ENCODE data around the gene EXOC6. TPM values are rescaled to one million over a fixed set of nuclear protein-coding genes. Genes with fewer than 3 reads are reported as not detected.
"Not testable (repeated sequence)": the region's sequence is repeated elsewhere in the genome, so short reads cannot be mapped to it uniquely, and the experiment has no call there.

EXOC6 gene
- polyA plus RNA-seq, 4 donors: 6.7 to 17.5 (median 9.6) TPM

DNA sequence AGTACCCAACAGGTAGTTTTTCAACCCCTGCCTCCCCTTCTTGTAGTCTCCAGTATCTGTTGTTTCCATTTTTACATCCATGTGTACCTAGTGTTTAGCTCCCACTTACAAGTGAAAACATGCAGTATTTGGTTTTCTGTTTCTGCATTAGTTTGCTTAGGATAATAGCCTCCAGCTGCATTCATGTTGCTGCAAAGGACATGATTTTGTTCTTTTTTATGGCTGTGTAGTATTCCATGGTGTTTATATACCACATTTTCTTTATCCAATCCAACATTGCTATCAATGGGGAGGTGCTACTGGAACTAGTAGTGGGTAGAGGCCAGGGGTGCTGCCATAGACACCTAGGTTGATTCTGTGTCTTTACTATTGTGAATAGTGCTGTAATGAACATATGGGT lies 104.3 kb downstream of the EXOC6 start:
- H3K4me3 ChIP-seq (ENCODE audit: low read depth in 1 of 3, low read length in 3 of 3); H3K27me3 ChIP-seq (ENCODE audit: control insufficient read depth in 3 of 3, insufficient read depth in 3 of 3, low read length in 3 of 3); H3K27ac ChIP-seq (ENCODE audit: low read depth in 1 of 3, low read length in 2 of 3); H3K4me1 ChIP-seq (ENCODE audit: control insufficient read depth in 3 of 3, insufficient read depth in 2 of 3, low read depth in 1 of 3, low read length in 2 of 3); DNase-seq; FAIRE-seq; H3K9me3 ChIP-seq (ENCODE audit: control insufficient read depth in 2 of 2, insufficient read depth in 1 of 2, low read depth in 1 of 2, low read length in 1 of 2); H3K36me3 ChIP-seq (ENCODE audit: control insufficient read depth in 3 of 3, insufficient read depth in 2 of 3, low read depth in 1 of 3, low read length in 3 of 3): not testable (repeated sequence)

- 83 to 89% (median 85%) methylated on average over 2 of the region's 2 CpGs for WGBS, 3 donors
- Histone ChIP-seq H3K36me3 (ENCODE audit: control insufficient read depth in 3 of 3, insufficient read depth in 2 of 3, low read depth in 1 of 3, low read length in 3 of 3) (peaks cover 0 to 6% (median 0%) of the 10 kb centered on the region in 3 donors), H3K27me3 (ENCODE audit: control insufficient read depth in 3 of 3, insufficient read depth in 3 of 3, low read length in 3 of 3) (no peaks in the 10 kb centered on the region), H3K9me3 (ENCODE audit: control insufficient read depth in 2 of 2, insufficient read depth in 1 of 2, low read depth in 1 of 2, low read length in 1 of 2) (no peaks in the 10 kb centered on the region), H3K27ac (ENCODE audit: low read depth in 1 of 3, low read length in 2 of 3) (no peak overlapping the region), H3K4me3 (ENCODE audit: low read depth in 1 of 3, low read length in 3 of 3) (no peak overlapping the region), H3K4me1 (ENCODE audit: control insufficient read depth in 3 of 3, insufficient read depth in 2 of 3, low read depth in 1 of 3, low read length in 2 of 3) (peaks cover 0 to 5% (median 0%) of the 10 kb centered on the region in 3 donors)
- FAIRE-seq (no peak), DNase-seq (no peak)
Observed at GRCh38 chr10:92957223-92958010, 109.1 kb downstream of the EXOC6 start.

DNA sequence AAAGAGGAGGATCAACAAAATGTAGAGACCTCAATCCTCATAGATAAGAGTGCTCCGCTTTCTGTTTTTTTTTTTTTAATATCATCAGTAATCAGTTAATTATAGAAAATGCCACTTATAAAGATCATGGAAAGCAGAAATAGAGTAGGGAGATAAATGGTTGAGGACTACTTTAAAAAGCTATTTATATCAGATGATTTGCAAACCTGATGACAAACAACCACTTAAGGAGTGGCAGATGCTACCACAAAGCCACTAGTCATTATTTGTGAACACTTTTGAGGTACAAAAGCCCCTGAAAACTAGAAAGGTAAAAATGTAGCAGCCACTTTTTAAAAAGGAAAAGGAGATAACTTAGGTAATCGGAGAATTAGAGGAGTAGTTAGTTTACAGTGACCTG lies 113.3 kb downstream of the EXOC6 start:
- H3K27me3 ChIP-seq (ENCODE audit: control insufficient read depth in 3 of 3, insufficient read depth in 3 of 3, low read length in 3 of 3): no peaks in the 10 kb centered on the region
- H3K4me1 ChIP-seq (ENCODE audit: control insufficient read depth in 3 of 3, insufficient read depth in 2 of 3, low read depth in 1 of 3, low read length in 2 of 3): peaks cover 0 to 1% (median 0%) of the 10 kb centered on the region in 3 donors
- H3K36me3 ChIP-seq (ENCODE audit: control insufficient read depth in 3 of 3, insufficient read depth in 2 of 3, low read depth in 1 of 3, low read length in 3 of 3): no peaks in the 10 kb centered on the region
- DNase-seq (no peak), FAIRE-seq (no peak)
- H3K4me3 ChIP-seq (ENCODE audit: low read depth in 1 of 3, low read length in 3 of 3): no peak overlapping the region
- 95 to 100% (median 96%) methylated on average over 2 of the region's 2 CpGs for WGBS, 3 donors
- H3K9me3 ChIP-seq (ENCODE audit: control insufficient read depth in 2 of 2, insufficient read depth in 1 of 2, low read depth in 1 of 2, low read length in 1 of 2): no peaks in the 10 kb centered on the region
- H3K27ac ChIP-seq (ENCODE audit: low read depth in 1 of 3, low read length in 2 of 3): no peak overlapping the region

- peak; percentile 78 for FAIRE-seq
- H3K4me3 ChIP-seq (ENCODE audit: low read depth in 1 of 3, low read length in 3 of 3): no peak overlapping the region
Observed at GRCh38 chr10:92965314-92965713, 117.0 kb downstream of the EXOC6 start.

DNA sequence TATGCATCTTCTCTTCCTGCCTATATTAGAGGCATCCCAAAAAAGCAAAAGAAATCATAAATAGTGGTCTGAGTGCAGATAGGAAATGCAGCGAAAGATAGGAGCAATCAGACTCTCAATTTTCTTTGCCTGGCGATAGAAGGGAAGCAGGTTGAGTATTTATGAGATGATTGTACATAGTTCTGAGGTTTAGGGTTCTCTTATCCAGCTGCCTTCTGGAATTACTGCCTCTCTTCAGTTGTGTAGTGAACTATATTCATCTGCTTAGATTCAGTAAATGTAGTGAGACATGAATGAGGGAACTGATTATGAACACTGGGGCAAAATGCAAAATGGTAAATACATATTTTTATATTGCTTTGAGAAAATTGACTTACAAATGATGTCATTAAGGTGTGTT lies 119.3 kb downstream of the EXOC6 start:
- no peak overlapping the region for H3K27ac ChIP-seq (ENCODE audit: low read depth in 1 of 3, low read length in 2 of 3)
- peaks cover 0 to 3% (median 0%) of the 10 kb centered on the region in 3 donors for H3K36me3 ChIP-seq (ENCODE audit: control insufficient read depth in 3 of 3, insufficient read depth in 2 of 3, low read depth in 1 of 3, low read length in 3 of 3)
- peaks cover 0 to 6% of the 10 kb centered on the region in 2 donors for H3K9me3 ChIP-seq (ENCODE audit: control insufficient read depth in 2 of 2, insufficient read depth in 1 of 2, low read depth in 1 of 2, low read length in 1 of 2)
- H3K4me1 ChIP-seq (ENCODE audit: control insufficient read depth in 3 of 3, insufficient read depth in 2 of 3, low read depth in 1 of 3, low read length in 2 of 3): peaks cover 0 to 9% (median 0%) of the 10 kb centered on the region in 3 donors
- H3K4me3 ChIP-seq (ENCODE audit: low read depth in 1 of 3, low read length in 3 of 3): no peak overlapping the region
- no peak for DNase-seq
- no peaks in the 10 kb centered on the region for H3K27me3 ChIP-seq (ENCODE audit: control insufficient read depth in 3 of 3, insufficient read depth in 3 of 3, low read length in 3 of 3)
- WGBS, 3 donors: 94 to 96% (median 96%) methylated on average over 2 of the region's 2 CpGs
- no peak for FAIRE-seq

More at GRCh38 chr10:92965314-92965713, 117.0 kb downstream of the EXOC6 start:
- H3K27ac ChIP-seq (ENCODE audit: low read depth in 1 of 3, low read length in 2 of 3): no peak overlapping the region
- WGBS, 3 donors: 58 to 73% (median 63%) methylated on average over 2 of the region's 2 CpGs
- no peaks in the 10 kb centered on the region for H3K36me3 ChIP-seq (ENCODE audit: control insufficient read depth in 3 of 3, insufficient read depth in 2 of 3, low read depth in 1 of 3, low read length in 3 of 3)
- H3K27me3 ChIP-seq (ENCODE audit: control insufficient read depth in 3 of 3, insufficient read depth in 3 of 3, low read length in 3 of 3): no peaks in the 10 kb centered on the region
- no peaks in the 10 kb centered on the region for H3K4me1 ChIP-seq (ENCODE audit: control insufficient read depth in 3 of 3, insufficient read depth in 2 of 3, low read depth in 1 of 3, low read length in 2 of 3)
- peaks cover 0 to 2% of the 10 kb centered on the region in 2 donors for H3K9me3 ChIP-seq (ENCODE audit: control insufficient read depth in 2 of 2, insufficient read depth in 1 of 2, low read depth in 1 of 2, low read length in 1 of 2)
- DNase-seq: peak; percentile 46 to 62

DNA sequence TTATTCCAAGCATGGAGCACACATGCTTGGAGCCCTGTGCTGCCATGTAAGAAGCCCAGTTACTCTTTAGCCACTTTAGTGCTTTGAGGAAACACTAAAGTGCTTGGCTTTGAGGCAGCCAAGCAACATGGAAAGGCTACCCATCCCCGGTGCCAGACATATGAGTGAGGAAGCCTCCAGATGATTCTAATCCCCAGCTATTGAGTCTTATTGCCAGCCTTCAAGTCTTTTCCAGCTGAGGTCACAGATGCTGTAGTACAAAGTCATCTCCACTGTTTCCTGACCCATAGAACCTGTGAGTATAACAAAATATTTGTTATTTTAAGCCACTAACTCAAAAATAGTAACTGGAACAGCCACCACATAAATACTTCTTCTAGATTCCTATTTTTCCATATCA lies 120.8 kb downstream of the EXOC6 start:
- H3K27ac ChIP-seq (ENCODE audit: low read depth in 1 of 3, low read length in 2 of 3): no peak overlapping the region
- H3K36me3 ChIP-seq (ENCODE audit: control insufficient read depth in 3 of 3, insufficient read depth in 2 of 3, low read depth in 1 of 3, low read length in 3 of 3): peaks cover 0 to 3% (median 0%) of the 10 kb centered on the region in 3 donors
- peaks cover 0 to 12% (median 0%) of the 10 kb centered on the region in 3 donors for H3K4me1 ChIP-seq (ENCODE audit: control insufficient read depth in 3 of 3, insufficient read depth in 2 of 3, low read depth in 1 of 3, low read length in 2 of 3)
- H3K27me3 ChIP-seq (ENCODE audit: control insufficient read depth in 3 of 3, insufficient read depth in 3 of 3, low read length in 3 of 3): no peaks in the 10 kb centered on the region
- peaks cover 0 to 8% of the 10 kb centered on the region in 2 donors for H3K9me3 ChIP-seq (ENCODE audit: control insufficient read depth in 2 of 2, insufficient read depth in 1 of 2, low read depth in 1 of 2, low read length in 1 of 2)
- no peak overlapping the region for H3K4me3 ChIP-seq (ENCODE audit: low read depth in 1 of 3, low read length in 3 of 3)
- FAIRE-seq (no peak), DNase-seq (no peak)
- WGBS, 3 donors: 95 to 100% (median 97%) methylated on average over 1 of the region's 1 CpG

- H3K36me3 ChIP-seq (ENCODE audit: control insufficient read depth in 3 of 3, insufficient read depth in 2 of 3, low read depth in 1 of 3, low read length in 3 of 3): peaks cover 0 to 3% (median 0%) of the 10 kb centered on the region in 3 donors
- peaks cover 0 to 12% (median 0%) of the 10 kb centered on the region in 3 donors for H3K4me1 ChIP-seq (ENCODE audit: control insufficient read depth in 3 of 3, insufficient read depth in 2 of 3, low read depth in 1 of 3, low read length in 2 of 3)
- 90 to 95% (median 94%) methylated on average over 3 of the region's 3 CpGs for WGBS, 3 donors
- no peaks in the 10 kb centered on the region for H3K27me3 ChIP-seq (ENCODE audit: control insufficient read depth in 3 of 3, insufficient read depth in 3 of 3, low read length in 3 of 3)
- no peak overlapping the region for H3K27ac ChIP-seq (ENCODE audit: low read depth in 1 of 3, low read length in 2 of 3)
- H3K9me3 ChIP-seq (ENCODE audit: control insufficient read depth in 2 of 2, insufficient read depth in 1 of 2, low read depth in 1 of 2, low read length in 1 of 2): peaks cover 0 to 8% of the 10 kb centered on the region in 2 donors
- FAIRE-seq (no peak), DNase-seq (no peak)
- H3K4me3 ChIP-seq (ENCODE audit: low read depth in 1 of 3, low read length in 3 of 3): no peak overlapping the region
Observed at GRCh38 chr10:92970301-92971070, 122.2 kb downstream of the EXOC6 start.

- FAIRE-seq: no peak
- 8 to 39% (median 30%) methylated on average over 3 of the region's 3 CpGs for WGBS, 3 donors
- H3K4me1 ChIP-seq (ENCODE audit: control insufficient read depth in 3 of 3, insufficient read depth in 2 of 3, low read depth in 1 of 3, low read length in 2 of 3): peaks cover 0 to 12% (median 0%) of the 10 kb centered on the region in 3 donors
- H3K4me3 ChIP-seq (ENCODE audit: low read depth in 1 of 3, low read length in 3 of 3): no peak overlapping the region
- peaks cover 0 to 8% of the 10 kb centered on the region in 2 donors for H3K9me3 ChIP-seq (ENCODE audit: control insufficient read depth in 2 of 2, insufficient read depth in 1 of 2, low read depth in 1 of 2, low read length in 1 of 2)
- H3K27me3 ChIP-seq (ENCODE audit: control insufficient read depth in 3 of 3, insufficient read depth in 3 of 3, low read length in 3 of 3): no peaks in the 10 kb centered on the region
- peak overlapping the region in 2 of 3 donors; percentile 27 to 42 for H3K27ac ChIP-seq (ENCODE audit: low read depth in 1 of 3, low read length in 2 of 3)
- DNase-seq: peak; percentile 77 to 80
- H3K36me3 ChIP-seq (ENCODE audit: control insufficient read depth in 3 of 3, insufficient read depth in 2 of 3, low read depth in 1 of 3, low read length in 3 of 3): peaks cover 0 to 3% (median 0%) of the 10 kb centered on the region in 3 donors
Observed at GRCh38 chr10:92972066-92972870, 123.9 kb downstream of the EXOC6 start.

Data from small intestine (tissue), 7 donors.